NCI-H2171 (cell line): ENCODE data around the gene GFI1B.
"Not testable (repeated sequence)": the region's sequence is repeated elsewhere in the genome, so short reads cannot be mapped to it uniquely, and the experiment has no call there.

Experiments
- DNase-seq: peaks from one replicate; lab custom pipeline; 2025; lab: John Stamatoyannopoulos, UW

Gene GFI1B

DNA sequence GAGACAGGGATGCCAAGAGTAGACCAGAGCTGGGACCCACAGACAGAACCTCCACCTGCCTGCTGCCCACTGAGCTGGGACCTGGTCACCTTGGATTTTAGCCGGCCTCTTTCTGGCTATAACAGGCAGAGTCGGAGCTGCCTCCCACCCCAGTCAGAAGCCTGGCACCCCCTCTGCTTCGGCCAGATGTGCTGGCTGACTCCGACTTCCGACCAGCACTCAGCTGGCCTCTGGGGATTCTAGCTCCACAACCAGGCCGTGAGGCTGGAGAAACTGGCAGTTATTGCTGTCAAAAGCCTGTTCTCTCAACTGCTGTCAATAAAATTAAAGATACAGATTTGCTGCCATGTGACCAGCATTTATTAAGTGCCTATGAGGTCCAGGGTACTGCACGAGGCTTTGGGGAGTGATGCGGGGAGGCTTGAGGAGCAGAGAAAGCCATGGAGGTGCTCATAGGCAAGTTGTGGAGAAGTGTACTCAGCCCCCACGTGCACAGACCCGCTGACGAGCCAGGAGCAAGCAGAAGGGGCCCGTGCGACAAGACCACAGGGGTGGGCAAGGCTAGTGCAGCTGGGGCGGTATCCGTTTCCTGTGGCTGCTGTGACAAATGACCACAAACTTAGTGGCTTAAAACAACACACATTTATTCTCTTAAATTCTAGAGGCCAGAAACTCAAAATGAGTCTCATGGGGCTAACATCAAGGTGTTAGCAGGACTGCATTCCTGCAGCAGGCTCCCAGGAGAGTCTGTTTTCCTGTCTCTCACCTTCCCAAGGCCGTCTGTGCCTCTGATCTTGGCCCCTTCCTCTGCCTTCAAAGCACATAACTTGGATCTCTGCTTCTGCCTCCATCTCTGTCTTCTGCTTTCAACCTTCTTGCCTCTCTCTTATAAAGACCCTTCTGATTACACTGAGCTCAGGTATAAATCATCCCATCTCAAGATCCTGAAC lies 13.1 kb downstream of the GFI1B start:
- DNase-seq = no peak

DNA sequence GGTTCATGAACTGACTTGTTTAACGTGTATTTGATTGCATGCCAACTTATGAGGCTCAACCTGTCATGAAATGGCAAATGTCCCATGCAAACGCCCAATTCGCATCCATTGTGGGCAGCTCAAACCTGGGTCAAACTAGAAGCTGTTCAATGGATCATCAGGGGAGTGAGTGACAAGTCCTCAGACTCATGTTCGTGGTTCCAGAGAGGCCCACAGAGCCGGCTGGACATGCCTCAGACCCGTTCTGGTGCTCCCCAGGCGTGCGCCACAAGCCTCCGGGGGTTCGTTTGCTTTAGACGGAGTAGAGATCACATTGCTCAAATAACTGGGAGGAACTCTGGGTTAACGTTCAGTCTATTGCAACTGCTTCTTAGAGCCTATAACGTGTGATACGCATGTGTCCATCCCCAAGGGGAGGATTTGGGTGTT lies 15.0 kb downstream of the GFI1B start:
- DNase-seq = no peak

DNA sequence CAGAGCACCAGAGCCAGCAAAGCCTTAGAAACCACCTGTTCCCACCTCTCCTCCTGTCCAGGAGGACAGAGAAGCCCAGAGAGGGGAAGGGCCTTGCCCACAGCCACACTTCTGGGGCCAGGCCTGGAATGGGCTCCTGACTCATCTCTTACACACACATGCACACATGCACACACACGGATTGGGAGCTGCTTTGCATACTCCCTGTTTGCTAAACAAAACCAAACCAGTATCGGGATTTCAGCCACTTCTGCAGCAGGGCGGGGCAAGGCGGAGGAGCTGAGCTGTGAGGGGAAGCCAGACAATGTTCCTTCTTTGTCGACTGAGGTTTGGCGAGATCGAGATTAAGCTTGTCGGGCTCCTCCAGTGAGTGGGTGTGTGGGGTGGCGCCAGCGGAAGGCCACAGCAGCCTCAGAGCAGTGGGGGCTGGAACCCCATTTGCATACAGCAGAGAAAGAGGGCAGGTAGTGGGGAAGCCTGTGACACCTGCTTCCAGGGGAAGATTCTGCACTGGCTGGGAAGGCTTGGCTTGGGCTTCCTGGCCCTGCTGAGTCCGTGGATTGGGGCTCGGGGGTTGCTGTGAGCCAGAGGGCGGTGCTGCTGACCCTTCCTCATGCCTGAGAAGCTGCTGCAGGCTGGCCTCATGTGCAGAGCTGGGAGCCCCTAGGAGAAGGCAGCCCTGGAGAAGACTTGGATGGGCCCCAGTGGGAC lies 16.1 kb downstream of the GFI1B start:
- no peak for DNase-seq

DNA sequence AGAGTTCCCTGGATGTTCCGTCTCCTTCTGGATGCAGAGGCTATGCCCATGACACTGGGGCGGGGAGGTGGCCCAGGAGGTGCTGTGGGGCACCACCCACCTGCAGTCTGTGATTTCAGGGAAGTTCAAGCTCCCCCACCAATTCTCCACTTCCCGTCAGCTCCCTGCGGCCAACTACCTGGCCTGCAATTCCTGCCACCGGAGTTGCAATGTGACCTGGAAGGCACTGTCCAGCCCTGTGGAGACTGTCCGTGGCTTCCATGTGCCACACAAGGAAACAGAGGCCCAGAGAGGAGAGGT lies 16.6 kb downstream of the GFI1B start:
- no peak for DNase-seq

DNA sequence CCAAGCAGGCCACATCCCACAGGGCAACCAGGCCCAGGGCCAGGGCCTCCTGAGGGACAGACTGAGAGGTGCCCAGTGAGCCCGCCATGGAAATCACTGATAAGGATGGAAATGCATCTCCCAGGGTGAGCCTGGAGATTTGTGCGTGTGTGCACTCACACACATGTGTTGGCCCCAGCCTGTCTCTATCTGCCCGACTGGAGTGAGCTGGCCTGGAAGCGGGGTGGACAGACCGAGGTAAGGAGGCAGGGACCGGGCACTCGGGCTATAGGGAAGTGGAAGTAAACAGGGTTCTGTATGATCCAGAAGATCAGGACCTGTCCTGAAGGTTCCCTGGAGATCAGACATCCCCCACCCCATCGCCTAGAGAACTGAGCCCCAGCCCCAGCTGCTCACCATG lies 17.4 kb downstream of the GFI1B start:
- DNase-seq = no peak

DNA sequence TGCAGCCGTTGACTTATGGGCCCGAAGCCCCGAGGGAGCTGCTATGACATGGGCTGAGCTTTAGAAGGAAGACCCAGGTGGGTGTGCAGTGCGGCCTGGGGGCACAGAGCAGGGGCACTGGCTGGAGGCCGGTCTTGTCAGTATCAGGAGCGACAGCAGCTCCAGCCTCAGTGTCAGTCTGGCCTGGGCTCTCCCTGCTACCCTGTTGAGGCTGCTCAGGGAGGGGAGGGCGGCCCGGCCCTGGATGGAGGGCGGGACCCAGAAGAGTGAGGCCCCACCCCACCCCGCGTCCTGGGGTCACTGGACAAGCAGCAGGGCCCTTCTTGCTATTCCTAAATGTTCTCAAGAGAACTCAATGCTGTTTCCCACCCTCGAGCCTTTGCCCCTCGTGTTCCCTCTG lies 18.0 kb downstream of the GFI1B start:
- no peak for DNase-seq

DNA sequence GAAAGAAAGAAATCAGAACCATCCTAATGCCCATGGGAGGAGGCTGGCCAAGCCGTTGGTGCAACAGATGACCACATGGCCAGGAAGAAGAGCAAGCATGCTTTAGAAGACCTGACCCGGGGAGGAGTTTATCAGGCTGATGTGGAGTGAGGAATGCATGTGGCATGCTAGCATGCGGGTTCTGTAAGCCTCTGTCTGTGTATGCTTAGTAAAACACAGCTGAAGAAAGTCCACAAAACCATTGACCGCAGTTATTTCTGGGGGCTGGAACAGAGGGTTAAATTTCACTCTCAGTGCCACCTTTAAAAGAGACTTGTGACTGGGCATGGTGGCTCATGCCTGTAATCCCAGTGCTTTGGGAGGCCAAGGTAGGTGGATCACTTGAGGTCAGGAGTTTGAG lies 19.1 kb downstream of the GFI1B start:
- no peak for DNase-seq

DNA sequence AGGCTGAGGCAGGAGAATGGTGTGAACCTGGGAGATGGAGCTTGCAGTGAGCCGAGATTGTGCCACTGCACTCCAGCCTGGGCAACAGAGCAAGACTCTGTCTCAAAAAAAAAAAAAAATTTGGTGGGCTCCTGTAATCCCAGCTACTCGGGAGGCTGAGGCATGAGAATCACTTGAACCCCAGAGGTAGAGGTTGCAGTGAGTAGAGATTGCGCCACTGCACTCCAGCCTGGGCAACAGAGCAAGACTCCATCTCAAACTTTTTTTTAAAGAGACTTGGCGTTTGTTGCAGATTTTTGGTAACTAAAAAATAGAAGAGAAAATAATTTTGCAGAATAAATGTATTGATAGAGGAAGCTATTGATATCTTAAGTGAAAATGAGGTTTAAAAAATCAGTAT lies 19.7 kb downstream of the GFI1B start:
- not testable (repeated sequence) for DNase-seq

DNA sequence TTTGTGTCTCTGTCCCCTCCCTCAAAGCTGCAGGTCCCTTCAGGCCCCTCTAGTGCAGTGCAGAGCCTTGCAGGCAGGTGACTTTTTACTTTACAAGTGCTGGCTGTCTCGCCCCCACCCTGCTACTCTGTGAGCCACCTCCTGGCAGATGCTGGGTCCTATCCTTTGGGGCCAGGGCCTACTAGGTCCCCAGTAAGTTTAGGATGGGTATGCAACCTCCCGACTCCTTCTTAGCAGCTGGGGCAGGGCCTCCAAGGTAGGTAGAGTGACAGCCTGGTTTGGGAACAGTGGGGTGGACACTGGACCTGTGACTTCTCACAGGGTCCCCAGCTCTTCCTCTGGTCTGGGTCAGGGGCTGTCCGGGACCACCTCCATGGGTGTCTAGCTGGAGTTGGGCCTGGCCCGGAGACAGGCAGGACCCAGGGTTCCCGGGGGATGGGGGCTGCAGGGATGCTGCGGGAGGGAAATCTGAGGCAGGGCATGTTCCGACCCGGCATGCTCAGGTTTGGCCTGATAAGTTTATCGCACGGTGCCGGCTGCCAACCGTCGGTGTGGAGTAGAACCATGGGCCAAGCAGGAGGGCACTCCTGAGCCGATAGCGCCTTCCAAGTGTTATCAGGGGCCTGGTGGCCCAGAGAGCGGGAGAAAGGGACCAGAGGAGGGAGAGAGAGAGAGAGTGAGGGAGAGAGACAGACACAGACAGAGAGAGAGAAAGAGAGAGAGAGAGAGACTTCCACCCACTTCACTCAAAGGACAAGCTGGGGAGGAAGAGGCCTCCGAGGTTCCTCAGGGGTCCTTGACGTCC lies 20.5 kb downstream of the GFI1B start:
- no peak for DNase-seq

DNA sequence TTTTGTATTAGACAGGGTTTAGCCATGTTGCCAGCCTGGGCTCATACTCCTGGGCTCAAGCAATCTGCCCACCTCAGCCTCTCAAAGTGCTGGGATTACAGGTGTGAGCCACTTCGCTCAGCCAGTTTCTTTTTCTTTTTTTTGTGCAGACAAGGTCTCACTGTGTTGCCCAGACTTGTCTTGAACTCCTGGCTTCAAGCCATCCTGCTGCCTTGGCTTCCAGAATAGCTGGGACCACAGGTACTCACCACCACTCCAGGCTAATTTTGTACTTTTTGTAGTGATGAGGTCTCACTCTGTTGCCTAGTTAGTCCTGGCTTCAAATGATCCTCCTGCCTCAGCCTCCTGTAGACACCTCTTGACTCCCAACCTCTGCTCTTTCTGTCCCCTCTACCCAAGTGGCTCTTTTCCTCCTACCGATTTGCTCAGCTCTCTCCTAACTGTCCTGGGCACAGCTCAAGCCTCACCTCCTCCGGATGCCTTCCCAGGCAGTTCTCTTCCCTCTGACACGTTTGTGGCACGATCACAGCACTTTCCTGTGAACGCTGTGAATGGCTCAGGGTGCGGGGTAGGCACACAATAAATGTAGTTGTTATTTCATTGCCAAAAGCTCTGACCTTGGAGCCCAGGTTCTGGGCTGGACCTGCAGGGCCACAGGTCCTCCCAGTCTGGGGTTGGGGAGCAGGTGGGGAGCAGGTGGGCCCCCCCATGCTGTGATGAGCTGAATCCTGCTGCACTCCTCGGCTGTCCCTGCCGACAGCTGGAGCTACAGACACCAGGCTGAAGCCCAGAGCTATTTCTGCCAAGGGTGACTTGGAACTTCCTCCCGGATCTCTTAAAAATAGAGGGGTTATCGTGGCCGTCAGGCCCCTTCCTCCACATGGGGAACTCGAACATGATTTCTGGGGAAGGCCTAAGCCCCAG lies 23.9 kb downstream of the GFI1B start:
- peak; percentile 45 for DNase-seq

DNA sequence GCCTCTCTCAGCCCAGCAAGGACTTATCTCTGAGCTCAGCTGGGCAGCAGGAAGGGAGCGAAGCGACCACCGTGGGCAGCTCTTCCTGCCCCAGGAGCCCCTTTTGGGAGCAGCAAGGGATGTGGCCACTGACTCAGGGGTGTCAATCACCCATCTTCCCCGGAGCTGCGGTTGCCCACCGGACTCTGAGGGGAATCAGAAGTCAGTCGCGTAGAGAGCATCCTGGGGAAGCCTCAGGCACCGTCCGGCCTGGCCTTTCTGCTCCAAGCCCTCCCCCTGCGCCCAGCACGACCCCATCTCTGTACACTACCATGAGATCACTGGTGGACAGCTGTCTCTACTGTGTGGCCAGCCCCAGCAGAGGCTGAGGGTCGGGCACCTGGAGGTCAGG lies 24.6 kb downstream of the GFI1B start:
- DNase-seq = no peak

DNA sequence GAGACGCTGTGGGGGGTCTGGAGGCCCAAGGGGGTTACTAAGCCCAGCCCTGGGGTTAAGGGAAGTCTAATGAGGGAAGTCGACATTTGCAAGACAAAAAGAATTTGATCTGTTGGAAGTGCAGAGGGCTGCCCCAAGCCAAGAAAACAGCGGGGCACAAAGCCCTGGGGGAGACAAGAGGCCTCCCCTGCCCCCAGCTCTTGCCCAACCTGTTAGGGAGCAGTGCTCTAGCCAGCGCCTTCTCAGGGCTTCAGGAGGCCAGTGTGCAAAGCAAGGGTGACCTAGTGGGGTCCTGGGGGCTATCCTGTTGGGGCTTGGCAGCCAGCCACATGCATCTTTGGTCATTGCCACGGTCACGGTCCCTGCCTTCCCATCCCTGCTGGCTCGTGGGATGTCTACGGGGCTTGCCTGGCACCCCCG lies 25.2 kb downstream of the GFI1B start:
- DNase-seq = no peak

DNA sequence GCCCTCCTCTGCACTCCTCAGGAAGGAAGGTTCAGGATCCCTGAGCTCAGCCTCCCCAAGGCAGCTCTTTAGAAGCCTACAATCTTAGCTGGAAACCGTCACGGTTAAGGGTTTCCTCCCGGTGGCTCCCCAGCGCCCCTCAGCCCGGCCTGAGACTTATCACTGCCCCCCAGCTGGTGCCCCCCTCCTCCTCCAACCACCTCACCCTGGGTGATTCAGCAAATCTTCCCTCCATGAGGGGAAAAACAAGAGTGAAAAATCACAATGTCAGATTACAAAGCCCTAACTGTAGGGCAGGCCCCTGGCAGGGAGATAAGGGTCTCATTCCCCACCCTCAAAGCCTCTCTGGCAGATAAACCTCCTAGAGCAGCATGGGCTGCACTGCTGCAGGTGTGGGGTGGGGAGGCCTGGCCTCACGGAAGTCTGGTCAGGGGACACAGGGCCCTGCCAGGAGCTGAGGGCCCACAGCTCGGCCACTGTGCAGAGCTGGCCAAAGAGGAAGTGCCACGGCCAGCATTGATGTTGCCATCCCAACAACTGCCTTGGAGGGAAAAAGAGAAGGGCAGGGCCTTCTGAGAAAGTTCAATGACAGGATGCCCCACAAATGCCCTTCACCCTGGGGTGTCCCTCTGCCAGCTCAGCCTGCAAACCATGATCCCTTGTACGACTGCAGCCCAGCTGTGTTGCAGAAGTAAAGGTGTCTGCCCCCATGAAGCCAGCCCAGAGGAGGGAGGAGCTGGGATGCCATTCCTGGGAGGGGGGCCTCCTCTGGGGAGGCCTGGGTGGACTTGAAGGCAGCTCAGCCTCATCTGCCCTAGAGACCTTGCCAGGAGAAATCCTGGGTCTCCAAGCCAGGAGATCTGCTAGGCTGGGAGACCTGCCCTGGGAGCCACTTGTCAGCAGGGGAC lies 25.9 kb downstream of the GFI1B start:
- no peak for DNase-seq

DNA sequence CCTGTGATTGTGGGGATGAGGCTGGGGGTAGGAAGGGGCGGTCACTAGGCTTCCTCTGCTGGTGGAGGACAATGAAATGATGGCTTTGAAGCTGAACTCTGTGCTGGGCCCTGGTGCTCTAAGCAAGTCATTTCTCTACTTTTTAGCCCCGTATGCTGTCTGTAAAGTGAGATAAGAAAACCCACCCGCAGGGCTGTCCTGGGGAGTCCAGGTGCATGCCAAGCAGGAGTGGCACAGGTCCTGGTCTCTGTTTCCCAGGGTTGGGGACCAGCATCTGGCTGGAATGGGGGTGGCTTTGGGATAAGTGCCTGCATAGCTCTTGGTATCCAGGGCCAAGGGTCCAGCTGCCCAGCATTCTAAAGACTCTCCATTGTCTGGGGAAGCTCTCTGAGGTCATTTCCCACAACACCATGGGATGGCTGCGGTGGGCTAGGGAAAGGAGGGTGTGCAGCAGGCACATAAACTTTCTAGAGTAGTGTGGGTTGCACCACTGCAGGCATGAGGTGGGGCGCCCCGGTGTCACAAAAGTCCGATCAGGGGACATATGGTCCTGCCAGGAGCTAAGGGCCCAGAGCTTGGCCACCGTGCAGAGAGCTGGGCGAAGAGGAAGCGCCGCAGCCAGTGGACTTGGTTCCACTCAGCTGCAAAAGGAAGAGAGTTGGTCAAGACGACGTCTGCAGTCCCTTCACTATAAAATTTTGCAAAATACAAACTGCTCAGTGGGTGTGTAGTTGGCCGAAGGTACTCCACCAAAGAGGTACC lies 26.7 kb downstream of the GFI1B start:
- no peak for DNase-seq

DNA sequence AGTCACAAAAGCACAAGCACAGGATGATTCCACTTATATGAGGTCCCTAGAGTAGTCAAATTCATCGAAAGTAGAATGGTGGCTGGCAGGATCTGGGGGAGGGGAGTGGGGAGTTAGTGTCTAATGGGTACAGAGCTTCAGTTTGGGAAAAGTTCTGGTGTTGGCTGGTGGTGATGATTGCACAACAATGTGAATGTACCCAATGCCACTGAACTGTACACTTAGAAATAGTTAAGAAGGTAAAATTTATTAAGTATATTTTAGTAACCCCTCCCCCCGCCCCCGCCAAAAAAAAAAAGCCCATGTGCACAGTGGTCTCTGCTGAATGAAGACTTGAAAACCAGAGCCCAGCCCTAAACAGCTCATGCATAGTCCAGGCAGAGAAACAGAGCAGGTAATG lies 27.5 kb downstream of the GFI1B start:
- DNase-seq = no peak

DNA sequence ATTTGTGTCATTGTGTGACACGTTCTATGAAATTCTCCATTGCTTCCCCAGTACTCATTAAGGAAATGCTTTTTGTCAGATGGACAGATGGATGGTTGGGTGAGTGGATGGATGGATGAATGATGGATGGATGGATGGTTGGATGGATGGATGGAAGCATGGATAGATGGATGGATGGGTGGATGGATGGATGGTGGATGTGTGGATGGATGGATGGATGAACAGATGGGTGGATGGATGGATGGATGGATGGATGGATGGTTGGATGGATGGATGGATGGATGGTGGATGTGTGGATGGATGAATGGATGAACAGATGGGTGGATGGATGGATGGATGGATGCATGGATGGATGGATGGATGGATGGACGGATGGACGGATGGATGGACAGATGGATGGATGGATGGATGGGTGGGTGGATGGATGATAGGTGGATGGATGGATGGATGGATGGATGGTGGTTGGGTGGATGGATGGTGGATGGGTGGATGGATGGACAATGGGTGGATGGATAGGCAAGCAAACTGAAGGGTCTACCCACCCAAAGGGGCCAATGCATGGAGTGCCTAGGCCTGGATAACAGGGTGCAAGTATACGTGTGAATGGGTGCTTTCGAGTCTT lies 28.3 kb downstream of the GFI1B start:
- DNase-seq = no peak

DNA sequence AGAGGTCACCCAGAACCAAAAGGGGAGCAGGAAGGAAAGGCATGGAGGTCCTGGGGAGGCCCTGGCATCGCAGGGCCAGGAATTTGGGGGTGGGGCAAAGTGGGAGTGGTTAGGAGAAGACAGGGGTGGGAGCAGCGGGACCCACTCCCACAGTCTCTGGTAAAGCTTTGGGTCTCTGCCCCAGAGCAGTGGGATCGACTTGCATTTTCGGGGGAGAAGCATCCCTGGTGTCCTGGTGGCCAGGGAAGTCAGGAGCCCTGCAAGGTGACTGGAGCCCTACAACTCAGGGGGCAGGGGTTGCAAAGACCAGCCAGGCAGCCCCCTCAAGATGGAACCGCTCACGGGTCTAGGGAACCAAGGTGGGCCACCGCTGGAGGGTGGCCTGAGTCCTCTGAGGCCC lies 29.9 kb downstream of the GFI1B start:
- DNase-seq = no peak

DNA sequence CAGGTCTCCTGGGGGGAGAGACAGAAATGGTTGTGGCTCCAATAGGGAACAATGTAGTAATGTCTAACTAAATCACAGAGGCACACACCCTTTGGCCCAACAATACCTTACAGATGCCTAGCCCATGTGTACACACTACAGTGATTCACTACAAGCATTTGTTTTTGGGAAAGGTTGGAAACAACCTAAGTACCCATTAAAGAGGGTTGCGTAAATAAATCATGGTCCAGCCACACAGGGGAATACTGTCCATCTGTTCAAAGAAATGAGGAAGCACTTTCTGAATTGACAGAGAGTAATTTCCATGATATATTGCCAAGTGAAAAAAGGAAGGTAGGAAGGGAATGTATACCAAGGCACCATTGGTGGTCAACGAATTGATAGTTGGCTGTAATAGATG lies 30.3 kb downstream of the GFI1B start:
- DNase-seq = no peak

DNA sequence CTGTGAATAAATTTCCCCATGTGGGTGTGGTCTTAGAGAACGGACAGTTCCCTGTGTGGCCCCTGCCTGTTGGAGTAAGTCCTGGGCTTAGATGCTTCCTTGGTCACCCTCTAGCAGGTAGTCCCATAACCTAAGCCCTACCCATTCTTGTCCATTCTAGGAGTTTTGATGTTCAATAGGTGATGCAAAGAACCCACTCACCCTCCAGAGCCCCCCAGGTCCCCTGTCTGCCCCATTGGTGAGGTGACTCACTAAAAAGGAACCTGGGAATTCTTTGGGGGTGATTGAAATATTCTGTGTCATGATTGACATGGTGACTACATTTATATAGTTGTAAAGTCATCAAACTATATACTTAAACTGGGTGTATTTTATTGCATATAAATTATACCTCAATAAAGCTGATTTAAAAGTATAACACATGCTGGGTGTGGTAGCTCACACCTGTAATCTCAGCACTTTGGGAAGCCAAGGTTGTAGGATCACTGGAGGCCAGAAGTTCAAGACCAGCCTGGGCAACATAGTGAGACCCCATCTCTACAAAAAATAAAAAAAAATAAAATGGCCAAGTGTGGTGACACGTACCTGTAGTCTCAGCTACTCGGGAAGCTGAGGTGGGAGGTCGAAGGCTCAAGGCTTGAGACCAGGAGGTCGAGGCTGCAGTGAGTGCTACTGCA lies 31.6 kb downstream of the GFI1B start:
- DNase-seq = no peak
